ENCODE results near the gene S100A2. TPM values are rescaled to one million over a fixed set of nuclear protein-coding genes. Genes with fewer than 3 reads are reported as not detected.
A peak's percentile ranks its signal among the peaks of the same experiment; 100 is the strongest.

The S100A2 gene
- polyA plus RNA-seq (2011; rRNA removed) (5.1 and 6.0 TPM in 2 replicates), polyA plus RNA-seq (2017; fragmentation: RNase III; extraction: RNeasy Plus Mini Kit Qiagen cat#74134 plus additional on column Dnase treatment) (13.4 to 19.5 TPM (median 15.9 TPM) in 3 replicates), polyA minus RNA-seq (2011; rRNA and poly(A)+ RNA removed) (1.5 and 2.8 TPM in 2 replicates)
- polyA plus RNA-seq (2012; cell fraction: cytosol; rRNA removed) = 7.8 and 10.9 TPM in 2 replicates
- 5.6 and 8.3 TPM in 2 replicates for polyA plus RNA-seq (2012; cell fraction: nucleus; rRNA removed)

DNA sequence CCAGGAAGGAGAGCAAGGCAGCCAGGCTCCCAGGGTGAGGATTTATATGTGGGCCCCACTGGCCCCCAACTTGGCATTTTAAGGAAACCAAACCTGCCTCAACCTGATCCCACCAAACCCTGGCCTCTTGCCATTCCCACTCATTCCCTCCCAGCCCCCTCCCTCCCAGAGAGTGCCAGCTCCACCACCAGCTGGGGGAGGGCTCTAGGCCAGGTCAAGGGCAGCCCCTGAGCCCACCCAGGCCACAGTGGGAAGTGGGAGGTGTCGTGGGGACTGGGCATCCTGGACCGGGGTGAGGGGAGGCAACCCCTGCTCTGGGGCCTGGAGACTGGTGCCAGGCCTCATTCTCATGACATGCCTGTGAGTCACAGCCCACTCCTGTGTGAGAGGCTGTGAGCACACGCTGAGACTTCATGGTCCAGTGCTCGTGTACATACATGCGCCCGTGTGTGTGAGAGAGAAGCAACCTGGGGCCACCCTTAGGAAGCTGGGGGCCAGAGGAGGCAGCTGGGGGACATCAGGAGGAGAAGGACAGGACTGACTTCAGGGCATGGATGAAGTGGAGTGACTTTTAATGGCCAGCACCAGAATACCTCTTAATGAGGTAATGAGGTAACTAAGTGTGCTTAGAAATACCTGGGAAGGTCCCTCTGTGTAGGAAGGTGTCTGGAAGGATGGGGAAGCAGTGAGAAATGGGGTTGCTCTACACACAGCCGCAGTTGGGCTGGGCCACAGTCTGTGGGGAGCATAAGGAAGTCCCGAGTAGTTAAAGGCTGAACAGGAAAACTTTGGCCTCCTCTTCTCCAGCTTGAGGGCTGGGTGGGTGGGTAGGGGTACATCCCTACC lies at the start of gene S100A2:
S100A2 (minus strand) TSS at position 316 of the 846 bp plus-strand sequence. CDS start 1,967 bp downstream, outside the sequence.
- ATAC-seq (peak; percentile 60 to 64), FAIRE-seq (no peak), DNase-seq (ENCODE audit: low read depth in 1 of 2, low spot score in 1 of 2) (peak; percentile 88 to 90)
- TF ChIP-seq HOXB5 (CRISPR knock-in tag; IDR thresholded peaks at IDR 0.05) (peak; percentile 83), JUNB (IDR thresholded peaks at IDR 0.05) (peak; percentile 36; the same call in 1 of the 2 replicates), HOXA7 (CRISPR knock-in tag; IDR thresholded peaks at IDR 0.05) (peak; percentile 67; the same call in 1 of the 2 replicates), NPAS2 (CRISPR knock-in tag; IDR thresholded peaks at IDR 0.05; ENCODE audit: borderline replicate concordance) (peak; percentile 8; the same call in 1 of the 2 replicates), EHF (CRISPR knock-in tag; IDR thresholded peaks at IDR 0.05) (peak; percentile 74; the same call in 1 of the 2 replicates), HEYL (CRISPR knock-in tag; IDR thresholded peaks at IDR 0.05) (peak; percentile 86), NR3C1 (IDR thresholded peaks at IDR 0.05) (no peak), ZSCAN20 (CRISPR knock-in tag; IDR thresholded peaks at IDR 0.05) (0 out of 2 replicates have a peak, but pooled peaks have one; percentile 53), HDAC2 (IDR thresholded peaks at IDR 0.05) (no peak), RCOR1 (IDR thresholded peaks at IDR 0.05; ENCODE audit: low read depth, low read length) (no peak), ZNF302 (CRISPR knock-in tag; IDR thresholded peaks at IDR 0.05) (peak; percentile 85), KDM5A (IDR thresholded peaks at IDR 0.05) (no peak), TP53 (CRISPR knock-in tag; IDR thresholded peaks at IDR 0.05) (peak; percentile 85; the same call in 1 of the 2 replicates), JUN (IDR thresholded peaks at IDR 0.05) (no peak), RARB (CRISPR knock-in tag; IDR thresholded peaks at IDR 0.05) (no peak), HOXB13 (CRISPR knock-in tag; IDR thresholded peaks at IDR 0.05; ENCODE audit: low read depth) (peak; percentile 94), FOXS1 (CRISPR knock-in tag; IDR thresholded peaks at IDR 0.05) (peak; percentile 17; the same call in 1 of the 2 replicates), FOSL2 (IDR thresholded peaks at IDR 0.05) (peak; percentile 53; the same call in 1 of the 2 replicates), FOSL2 (CRISPR knock-in tag; IDR thresholded peaks at IDR 0.05) (peak; percentile 91), RNF2 (IDR thresholded peaks at IDR 0.05; ENCODE audit: borderline replicate concordance, low read depth) (no peak), POLR2A (IDR thresholded peaks at IDR 0.05; ENCODE audit: low read length) (0 out of 2 replicates have a peak, but pooled peaks have one; percentile 6)
- TF ChIP-seq, protein P1, sequence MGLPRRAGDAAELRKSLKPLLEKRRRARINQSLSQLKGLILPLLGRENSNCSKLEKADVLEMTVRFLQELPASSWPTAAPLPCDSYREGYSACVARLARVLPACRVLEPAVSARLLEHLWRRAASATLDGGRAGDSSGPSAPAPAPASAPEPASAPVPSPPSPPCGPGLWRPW (IDR thresholded peaks at IDR 0.05) = no peak
- TF ChIP-seq, protein P2, sequence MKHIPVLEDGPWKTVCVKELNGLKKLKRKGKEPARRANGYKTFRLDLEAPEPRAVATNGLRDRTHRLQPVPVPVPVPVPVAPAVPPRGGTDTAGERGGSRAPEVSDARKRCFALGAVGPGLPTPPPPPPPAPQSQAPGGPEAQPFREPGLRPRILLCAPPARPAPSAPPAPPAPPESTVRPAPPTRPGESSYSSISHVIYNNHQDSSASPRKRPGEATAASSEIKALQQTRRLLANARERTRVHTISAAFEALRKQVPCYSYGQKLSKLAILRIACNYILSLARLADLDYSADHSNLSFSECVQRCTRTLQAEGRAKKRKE (CRISPR knock-in tag; IDR thresholded peaks at IDR 0.05; ENCODE audit: low read depth) = peak; percentile 91
- TF ChIP-seq, protein P3, sequence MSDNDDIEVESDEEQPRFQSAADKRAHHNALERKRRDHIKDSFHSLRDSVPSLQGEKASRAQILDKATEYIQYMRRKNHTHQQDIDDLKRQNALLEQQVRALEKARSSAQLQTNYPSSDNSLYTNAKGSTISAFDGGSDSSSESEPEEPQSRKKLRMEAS (IDR thresholded peaks at IDR 0.05) = peak; percentile 91
- H3K4me3 ChIP-seq = peak within 1 kb of the TSS; percentile 15; the same call in 1 of the 3 replicates
- H3K4me2 ChIP-seq = peak within 1 kb of the TSS; percentile 80
- H3K9me3 ChIP-seq = no peaks in the 10 kb centered on the region
- CTCF ChIA-PET = interaction anchor here (0.9 to 8.3 kb wide), 9 partner anchors 18 to 213 kb away, joined by 3 to 141 read pairs (median 5); partner anchors contain the start of genes S100A13, S100A3, S100A4 and S100A5
- peaks cover 61% of the 10 kb centered on the region for H3K4me1 ChIP-seq
- POLR2A ChIA-PET = interaction anchor here (0.6 to 2.3 kb wide), 14 partner anchors 8 to 424 kb away, joined by 3 to 96 read pairs (median 6); partner anchors contain the start of genes CHTOP, S100A13, S100A4 and S100A5
- H3K27ac ChIP-seq = peak within 1 kb of the TSS; percentile 97 to 100
- 5% methylated on average over 8 of the region's 8 CpGs for WGBS (ENCODE audit: missing lambda C conversion rate)

DNA sequence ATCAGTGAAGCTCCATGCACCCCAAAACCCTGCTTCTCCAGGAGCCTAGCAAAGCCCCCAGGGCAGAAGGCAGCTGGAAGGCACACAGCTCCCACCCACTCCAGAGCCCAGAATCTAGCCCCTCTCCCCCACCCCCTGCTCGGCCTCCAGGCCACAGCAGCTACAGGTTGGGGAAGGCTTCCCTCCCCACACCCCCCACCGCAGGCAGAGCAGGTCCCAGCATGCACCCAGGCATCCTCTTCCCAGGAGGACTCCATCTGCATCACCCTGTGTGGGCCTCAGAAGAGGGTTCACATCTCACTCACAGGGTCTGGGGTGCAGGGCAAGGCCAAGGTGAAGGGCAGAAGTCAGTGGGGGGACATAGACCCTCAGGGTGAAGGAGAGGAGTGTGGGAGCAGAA lies 49.8 kb upstream of the S100A2 start:
- ChIA-PET CTCF (interaction anchor here (0.8 to 18.3 kb wide), 12 partner anchors 8 to 331 kb away, joined by 3 to 253 read pairs (median 8); partner anchors contain the start of genes CHTOP, DENND4B, S100A1 and S100A13), POLR2A (interaction anchor here (1.7 to 4.7 kb wide), 3 partner anchors 12 to 19 kb away, joined by 11 to 49 read pairs (median 13); partner anchors contain the start of genes CHTOP, S100A1 and S100A13)
- Histone ChIP-seq H3K9me3 (no peaks in the 10 kb centered on the region), H3K4me3 (no peak overlapping the region), H3K4me1 (peaks cover 38% of the 10 kb centered on the region), H3K4me2 (no peak overlapping the region), H3K27ac (no peak overlapping the region)
- DNase-seq (ENCODE audit: low read depth in 1 of 2, low spot score in 1 of 2) (no peak), ATAC-seq (no peak), FAIRE-seq (no peak)
- 80% methylated on average over 1 of the region's 2 CpGs for WGBS (ENCODE audit: missing lambda C conversion rate)
- TF ChIP-seq HOXB13 (CRISPR knock-in tag; IDR thresholded peaks at IDR 0.05; ENCODE audit: low read depth) (no peak), TP53 (CRISPR knock-in tag; IDR thresholded peaks at IDR 0.05) (no peak), FOSB (CRISPR knock-in tag; IDR thresholded peaks at IDR 0.05) (no peak), FOXS1 (CRISPR knock-in tag; IDR thresholded peaks at IDR 0.05) (no peak), TFCP2L1 (CRISPR knock-in tag; IDR thresholded peaks at IDR 0.05) (no peak), ESRRA (IDR thresholded peaks at IDR 0.05; ENCODE audit: borderline replicate concordance, low read length) (no peak)

Data from A549 (cell line).